H1 (cell line): ENCODE measurements around the gene KLF6.

Experiments used
- CEBPB ChIP-seq: IDR thresholded peaks from 2 replicates; pipeline ENCODE4 v1.6.1; 2012; ENCODE audit warnings: low read depth, low read length
- FOSL1 ChIP-seq: IDR thresholded peaks from 2 replicates; pipeline ENCODE4 v1.6.1; 2011; ENCODE audit warnings: mild to moderate bottlenecking, low read depth, low read length, moderate library complexity; ENCODE audit not compliant: insufficient read depth
- JUND ChIP-seq: IDR thresholded peaks from 2 replicates; pipeline ENCODE4 v1.6.1; 2011; ENCODE audit warnings: mild to moderate bottlenecking, improper control_type of control experiment, low read length
- POLR2A ChIP-seq, 2 experiments: IDR thresholded peaks; 1 replicate in 1 of 2; 2 replicates in 1 of 2; pipeline ENCODE4 v1.6.1; 2011; ENCODE audit warnings: low read depth in 2 of 2, low read length in 2 of 2, mild to moderate bottlenecking in 2 of 2; ENCODE audit errors: control extremely low read depth in 1 of 2
- POLR2AphosphoS5 ChIP-seq: IDR thresholded peaks from 2 replicates; pipeline ENCODE4 v1.6.1; 2011; ENCODE audit warnings: low read depth, low read length
- SIX5 ChIP-seq: IDR thresholded peaks from 2 replicates; pipeline ENCODE4 v1.6.1; 2011; ENCODE audit warnings: mild to moderate bottlenecking, low read depth, low read length
- SP1 ChIP-seq: IDR thresholded peaks from 2 replicates; pipeline ENCODE4 v1.6.1; 2011; ENCODE audit warnings: low read depth, low read length
- TAF1 ChIP-seq: IDR thresholded peaks from 2 replicates; pipeline ENCODE4 v1.6.1; 2011; ENCODE audit warnings: mild to moderate bottlenecking, low read depth, low read length
- TBP ChIP-seq: IDR thresholded peaks from 2 replicates; pipeline ENCODE4 v1.6.1; 2011; ENCODE audit warnings: low read depth, low read length, improper control_type of control experiment
- TF ChIP-seq, protein P1 (sequence below), 3 experiments: IDR thresholded peaks; 1 replicate in 2 of 3; 2 replicates in 1 of 3; pipeline versions ENCODE4 v1.5.1 to v1.6.1; 2011; ENCODE audit warnings: low read length in 3 of 3, mild to moderate bottlenecking in 3 of 3, inconsistent platforms in 2 of 3, low read depth in 1 of 3, moderate library complexity in 1 of 3; ENCODE audit not compliant: insufficient read depth in 1 of 3; ENCODE audit errors: control extremely low read depth in 1 of 3
- TF ChIP-seq, protein P2 (sequence below): IDR thresholded peaks from 2 replicates; pipeline ENCODE4 v1.6.1; 2012; ENCODE audit warnings: inconsistent platforms

DNA sequence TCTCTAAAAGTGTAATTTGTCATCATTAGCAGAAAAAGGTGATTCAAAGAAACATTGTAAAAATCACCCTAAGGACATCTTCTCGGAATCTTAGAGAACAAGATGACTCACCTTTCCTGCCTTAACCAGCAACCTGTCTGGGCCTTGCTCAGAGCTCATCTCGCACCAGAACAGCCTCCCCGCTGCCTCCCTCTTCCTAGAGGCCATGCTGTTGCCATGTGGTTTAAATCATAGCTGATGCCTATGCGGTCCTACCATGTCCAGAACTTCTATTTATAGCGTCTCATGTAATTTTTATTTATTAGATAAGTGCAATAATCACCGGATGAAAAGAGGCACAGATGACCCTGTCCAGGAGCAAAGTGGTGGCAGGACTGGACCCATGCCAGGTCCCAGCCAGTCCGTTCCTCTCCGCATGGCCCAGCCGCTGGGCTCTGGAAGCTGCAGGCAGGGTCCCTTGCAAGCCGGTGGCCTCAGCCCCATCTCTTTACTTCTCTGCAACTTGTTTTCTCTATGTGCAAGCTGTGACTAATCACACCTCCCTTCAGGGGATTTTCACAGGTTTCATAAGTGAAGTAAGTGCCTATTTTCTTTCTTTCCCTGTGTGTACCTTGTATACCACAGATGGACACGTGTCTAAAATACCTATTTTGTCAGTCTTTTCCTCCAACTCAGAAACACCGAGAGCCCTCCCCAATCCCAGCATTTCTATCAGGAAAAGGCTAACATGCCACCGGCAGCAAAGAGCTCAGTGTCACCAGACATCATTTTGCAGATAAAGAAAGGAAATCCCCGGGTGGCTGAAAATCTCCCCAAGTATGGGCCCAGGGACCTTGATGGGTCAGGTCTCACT lies 27.1 kb downstream of the KLF6 start:
- TF ChIP-seq, protein P1, sequence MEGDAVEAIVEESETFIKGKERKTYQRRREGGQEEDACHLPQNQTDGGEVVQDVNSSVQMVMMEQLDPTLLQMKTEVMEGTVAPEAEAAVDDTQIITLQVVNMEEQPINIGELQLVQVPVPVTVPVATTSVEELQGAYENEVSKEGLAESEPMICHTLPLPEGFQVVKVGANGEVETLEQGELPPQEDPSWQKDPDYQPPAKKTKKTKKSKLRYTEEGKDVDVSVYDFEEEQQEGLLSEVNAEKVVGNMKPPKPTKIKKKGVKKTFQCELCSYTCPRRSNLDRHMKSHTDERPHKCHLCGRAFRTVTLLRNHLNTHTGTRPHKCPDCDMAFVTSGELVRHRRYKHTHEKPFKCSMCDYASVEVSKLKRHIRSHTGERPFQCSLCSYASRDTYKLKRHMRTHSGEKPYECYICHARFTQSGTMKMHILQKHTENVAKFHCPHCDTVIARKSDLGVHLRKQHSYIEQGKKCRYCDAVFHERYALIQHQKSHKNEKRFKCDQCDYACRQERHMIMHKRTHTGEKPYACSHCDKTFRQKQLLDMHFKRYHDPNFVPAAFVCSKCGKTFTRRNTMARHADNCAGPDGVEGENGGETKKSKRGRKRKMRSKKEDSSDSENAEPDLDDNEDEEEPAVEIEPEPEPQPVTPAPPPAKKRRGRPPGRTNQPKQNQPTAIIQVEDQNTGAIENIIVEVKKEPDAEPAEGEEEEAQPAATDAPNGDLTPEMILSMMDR (IDR thresholded peaks at IDR 0.05; ENCODE audit: control extremely low read depth in 1 of 3, insufficient read depth in 1 of 3, low read depth in 1 of 3, low read length in 3 of 3): no peak
- TF ChIP-seq FOSL1 (no peak), CEBPB (no peak), POLR2A (IDR thresholded peaks at IDR 0.05; ENCODE audit: control extremely low read depth in 1 of 2, low read depth in 2 of 2, low read length in 2 of 2) (no peak), TBP (no peak), SIX5 (no peak), POLR2AphosphoS5 (no peak), TAF1 (no peak), JUND (no peak), SP1 (no peak)
- TF ChIP-seq, protein P2, sequence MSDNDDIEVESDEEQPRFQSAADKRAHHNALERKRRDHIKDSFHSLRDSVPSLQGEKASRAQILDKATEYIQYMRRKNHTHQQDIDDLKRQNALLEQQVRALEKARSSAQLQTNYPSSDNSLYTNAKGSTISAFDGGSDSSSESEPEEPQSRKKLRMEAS: no peak
